Stomach (tissue), 9 donors: Measurements from ENCODE around the gene PLEKHG4B. TPM values are rescaled to one million over a fixed set of nuclear protein-coding genes. Genes with fewer than 3 reads are reported as not detected.
"Not testable (repeated sequence)": the region's sequence is repeated elsewhere in the genome, so short reads cannot be mapped to it uniquely, and the experiment has no call there.

Experiments
- DNase-seq, 2 donors: peaks; one replicate each; pipeline versions ENCODE4 v3.0.0 to v3.0.0-alpha.2; 2013 to 2019
- H3K27ac ChIP-seq, 5 donors: fragments of 200-600 bp in 4 of 5; sonication (generic) in 4 of 5; one replicate each; pipeline ENCODE4 v1.5.1; 2013 to 2019; ENCODE audit warnings: mild to moderate bottlenecking in 1 of 5, moderate library complexity in 1 of 5
- H3K27me3 ChIP-seq, 3 donors: fragments of 200-600 bp; sonication (generic); one replicate each; pipeline ENCODE4 v1.5.1; 2017 to 2019; ENCODE audit warnings: mixed run types in 1 of 3
- H3K36me3 ChIP-seq, 4 donors: fragments of 200-600 bp; sonication (generic); 1 replicate in 3 of 4; 2 replicates in 1 of 4; pipeline ENCODE4 v1.5.1; 2016 to 2019
- H3K4me1 ChIP-seq, 4 donors: fragments of 200-600 bp; sonication (generic); one replicate each; pipeline ENCODE4 v1.5.1; 2016 to 2019
- H3K4me3 ChIP-seq, 4 donors: fragments of 200-600 bp; sonication (generic) in 3 of 4; one replicate each; pipeline ENCODE4 v1.5.1; 2016 to 2019; ENCODE audit warnings: mild to moderate bottlenecking in 1 of 4
- H3K9me3 ChIP-seq, 4 donors: fragments of 200-600 bp; sonication (generic); one replicate each; pipeline ENCODE4 v1.5.1; 2016 to 2019
- EP300 ChIP-seq: sonication (generic); formaldehyde crosslinking; IDR thresholded peaks from one replicate; pipeline ENCODE4 v1.6.1; 2017; ENCODE audit warnings: antibody characterized with exemption
- POLR2A ChIP-seq, 4 donors: fragments of 450-650 bp; IDR thresholded peaks; one replicate each; pipeline ENCODE4 v1.6.1; 2016; ENCODE audit warnings: antibody characterized with exemption in 4 of 4, control low read depth in 2 of 4, mild to moderate bottlenecking in 1 of 4, moderate library complexity in 1 of 4
- POLR2AphosphoS5 ChIP-seq, 3 donors: sonication (generic); formaldehyde crosslinking; IDR thresholded peaks; one replicate each; pipeline ENCODE4 v1.6.1; 2016; ENCODE audit warnings: antibody characterized with exemption in 3 of 3
- WGBS, 5 donors: extraction: QIAGEN DNeasy Blood & Tissue Kit in 3 of 5; methylation state at CpG; one replicate each; pipeline versions ENCODE4 v1.1.5 to v1.1.7; 2013 to 2018; 5-methylcytosine and 5-hydroxymethylcytosine counted together
- intact Hi-C: fragments of 100-400 bp; cut with DNase I; formaldehyde crosslinking; loops from one replicate; pipeline ENCODE4 v1.15.1; 2023; ENCODE audit warnings: low total_unique reads
- polyA plus RNA-seq, 3 donors: library from polyadenylated mRNA; stranded (reverse); fragments of 200-250 nt; gene quantifications; one replicate each; pipeline ENCODE4 v1.2.3, GENCODE V29; 2013
- total RNA-seq, 5 donors: library from RNA; depleted of rRNA; stranded (reverse); fragments of >200 nt; gene quantifications; one replicate each; pipeline versions ENCODE4 v1.1.0 to v1.2.3, GENCODE V29; 2014 to 2016
- TF ChIP-seq, protein P1 (sequence below), 7 experiments: fragments of 450-650 bp in 4 of 7; fragments of 200-600 bp in 3 of 7; sonication (generic) in 3 of 7; IDR thresholded peaks; one replicate each; pipeline ENCODE4 v1.5.1; 2016 to 2019; ENCODE audit warnings: antibody characterized with exemption in 7 of 7, control low read depth in 2 of 7, mild to moderate bottlenecking in 1 of 7
- donor health status: healthy with polysubstance abuse.
- donor health status: Bipolar disorder and iron deficiency.
- donor health status: healthy.

The PLEKHG4B gene
- total and polyA plus RNA-seq, 8 donors = 0.15 to 4.3 (median 1.8) TPM; not detected in 1

DNA sequence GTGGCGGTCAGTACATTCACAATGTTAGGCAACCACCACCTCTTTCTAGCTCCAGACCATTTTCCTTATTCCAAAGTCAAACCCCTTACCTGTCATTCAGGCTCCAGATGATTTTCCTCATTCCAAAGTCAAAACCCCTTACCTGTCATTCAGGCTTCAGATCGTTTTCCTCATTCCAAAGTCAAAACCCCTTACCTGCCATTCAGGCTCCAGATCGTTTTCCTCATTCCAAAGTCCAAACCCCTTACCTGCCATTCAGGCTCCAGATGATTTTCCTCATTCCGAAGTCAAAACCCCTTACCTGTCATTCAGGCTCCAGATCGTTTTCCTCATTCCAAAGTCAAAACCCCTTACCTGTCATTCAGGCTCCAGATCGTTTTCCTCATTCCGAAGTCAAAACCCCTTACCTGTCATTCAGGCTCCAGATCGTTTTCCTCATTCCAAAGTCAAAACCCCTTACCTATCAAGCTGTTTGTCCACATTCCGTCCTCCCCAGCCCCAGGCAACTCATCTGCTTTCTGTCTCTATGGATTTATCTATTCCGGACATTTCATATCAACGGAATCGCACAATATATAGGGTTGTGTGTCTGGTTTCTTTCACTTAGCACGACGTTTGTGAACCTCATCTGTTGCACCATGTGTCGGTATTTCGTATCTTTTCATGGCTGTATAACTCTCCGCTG is 5.2 kb downstream of the PLEKHG4B start:
- Histone ChIP-seq H3K9me3 (no peaks in the 10 kb centered on the region), H3K36me3 (no peaks in the 10 kb centered on the region), H3K27ac (no peak overlapping the region), H3K4me1 (peaks cover 0 to 7% (median 3%) of the 10 kb centered on the region in 4 donors), H3K4me3 (no peak overlapping the region), H3K27me3 (peaks cover 0 to 80% (median 21%) of the 10 kb centered on the region in 3 donors)
- no peak for DNase-seq
- no peak for TF ChIP-seq POLR2AphosphoS5 (IDR thresholded peaks at IDR 0.05)
- TF ChIP-seq, protein P1, sequence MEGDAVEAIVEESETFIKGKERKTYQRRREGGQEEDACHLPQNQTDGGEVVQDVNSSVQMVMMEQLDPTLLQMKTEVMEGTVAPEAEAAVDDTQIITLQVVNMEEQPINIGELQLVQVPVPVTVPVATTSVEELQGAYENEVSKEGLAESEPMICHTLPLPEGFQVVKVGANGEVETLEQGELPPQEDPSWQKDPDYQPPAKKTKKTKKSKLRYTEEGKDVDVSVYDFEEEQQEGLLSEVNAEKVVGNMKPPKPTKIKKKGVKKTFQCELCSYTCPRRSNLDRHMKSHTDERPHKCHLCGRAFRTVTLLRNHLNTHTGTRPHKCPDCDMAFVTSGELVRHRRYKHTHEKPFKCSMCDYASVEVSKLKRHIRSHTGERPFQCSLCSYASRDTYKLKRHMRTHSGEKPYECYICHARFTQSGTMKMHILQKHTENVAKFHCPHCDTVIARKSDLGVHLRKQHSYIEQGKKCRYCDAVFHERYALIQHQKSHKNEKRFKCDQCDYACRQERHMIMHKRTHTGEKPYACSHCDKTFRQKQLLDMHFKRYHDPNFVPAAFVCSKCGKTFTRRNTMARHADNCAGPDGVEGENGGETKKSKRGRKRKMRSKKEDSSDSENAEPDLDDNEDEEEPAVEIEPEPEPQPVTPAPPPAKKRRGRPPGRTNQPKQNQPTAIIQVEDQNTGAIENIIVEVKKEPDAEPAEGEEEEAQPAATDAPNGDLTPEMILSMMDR (IDR thresholded peaks at IDR 0.05) = no peak
- no peak for TF ChIP-seq EP300
- no peak for TF ChIP-seq POLR2A (IDR thresholded peaks at IDR 0.05)
- intact Hi-C loops = no loop called here
- 71 to 84% (median 81%) methylated on average over 17 of the region's 17 CpGs for WGBS, 5 donors

DNA sequence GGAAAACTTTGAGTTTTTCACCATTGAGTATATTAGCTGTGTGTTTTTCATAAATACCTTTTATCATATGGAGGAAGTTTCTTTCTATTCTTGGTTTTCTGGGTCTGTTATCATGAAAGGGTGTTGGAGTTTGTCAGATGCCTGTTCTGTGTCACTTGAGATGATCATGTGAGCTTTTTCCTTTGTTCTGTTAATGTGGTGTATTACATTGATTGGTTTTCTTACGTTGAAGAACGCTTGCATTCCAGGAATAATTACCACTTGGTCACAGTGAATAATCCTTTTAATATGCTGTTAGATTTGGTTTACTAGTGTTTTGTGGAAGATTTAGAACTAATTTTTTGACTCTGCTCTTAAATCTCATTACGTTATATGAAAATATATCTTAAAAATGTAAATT is 7.8 kb downstream of the PLEKHG4B start:
- 82 to 94% (median 86%) methylated on average over 3 of the region's 3 CpGs for WGBS, 5 donors
- no peaks in the 10 kb centered on the region for H3K36me3 ChIP-seq
- no peaks in the 10 kb centered on the region for H3K4me1 ChIP-seq
- H3K27me3 ChIP-seq = peaks cover 0 to 53% (median 0%) of the 10 kb centered on the region in 3 donors
- DNase-seq = no peak
- H3K4me3 ChIP-seq = no peak overlapping the region
- intact Hi-C loops = no loop called here
- H3K27ac ChIP-seq = no peak overlapping the region
- TF ChIP-seq EP300 = no peak
- no peak for TF ChIP-seq POLR2AphosphoS5 (IDR thresholded peaks at IDR 0.05)
- TF ChIP-seq, protein P1 (IDR thresholded peaks at IDR 0.05) = no peak
- TF ChIP-seq POLR2A (IDR thresholded peaks at IDR 0.05) = no peak
- H3K9me3 ChIP-seq = no peaks in the 10 kb centered on the region

DNA sequence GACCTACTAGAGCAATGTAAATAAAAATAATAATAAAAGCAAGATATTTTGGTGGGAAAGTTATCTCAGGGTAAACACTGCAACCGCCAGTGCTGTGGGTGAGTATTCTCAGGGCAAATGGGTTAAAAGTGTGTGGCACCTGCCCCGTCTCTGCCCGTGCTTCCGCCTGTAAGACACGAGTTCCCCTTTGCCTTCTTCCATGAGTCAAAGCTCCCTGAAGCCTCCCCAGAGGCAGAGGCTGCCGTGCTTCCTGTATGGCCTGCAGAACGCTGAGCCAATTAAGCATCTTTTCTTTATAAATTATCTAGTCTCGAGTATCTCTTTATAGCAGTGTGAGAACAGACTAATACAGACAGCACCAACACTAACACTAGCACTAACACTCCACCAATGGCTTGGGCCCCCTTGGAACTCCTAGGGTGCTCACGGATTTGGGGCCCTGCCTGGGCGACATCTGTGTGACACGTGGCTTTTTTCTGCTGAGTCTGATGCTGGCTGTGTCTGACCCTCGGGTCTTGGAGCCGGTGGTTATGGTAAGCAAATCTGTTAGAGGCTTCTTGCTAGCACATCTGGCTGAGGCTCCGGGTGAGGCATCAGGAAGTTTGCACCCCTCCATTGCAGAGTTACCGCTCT is 10.6 kb downstream of the PLEKHG4B start:
- TF ChIP-seq POLR2A (IDR thresholded peaks at IDR 0.05) = no peak
- no peak for TF ChIP-seq POLR2AphosphoS5 (IDR thresholded peaks at IDR 0.05)
- TF ChIP-seq, protein P1 (IDR thresholded peaks at IDR 0.05) = no peak
- no peak for TF ChIP-seq EP300
- H3K27me3 ChIP-seq = peaks cover 0 to 39% (median 0%) of the 10 kb centered on the region in 3 donors
- intact Hi-C loops = no loop called here

DNA sequence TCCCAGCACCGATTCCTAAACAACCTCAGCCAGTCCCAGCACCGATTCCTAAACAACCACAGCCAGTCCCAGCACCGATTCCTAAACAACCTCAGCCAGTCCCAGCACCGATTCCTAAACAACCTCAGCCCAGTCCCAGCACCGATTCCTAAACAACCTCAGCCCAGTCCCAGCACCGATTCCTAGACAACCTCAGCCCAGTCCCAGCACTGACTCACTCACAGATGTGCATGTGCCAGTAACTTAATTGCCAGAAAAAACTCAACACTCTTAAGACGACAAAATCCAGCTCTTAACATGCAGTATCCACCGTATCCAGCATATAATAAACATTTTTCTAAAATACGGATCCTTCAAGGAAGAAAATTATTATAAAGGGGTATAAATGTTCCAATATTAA is 12.1 kb downstream of the PLEKHG4B start:
- DNase-seq, intact Hi-C loops: not testable (repeated sequence)

More for the DNA sequence above, 10.6 kb downstream of the PLEKHG4B start:
- Histone ChIP-seq H3K9me3 (no peaks in the 10 kb centered on the region), H3K4me3 (no peak overlapping the region), H3K27ac (no peak overlapping the region), H3K36me3 (no peaks in the 10 kb centered on the region), H3K4me1 (no peaks in the 10 kb centered on the region)
- no peak for DNase-seq
- WGBS, 5 donors = 49 to 62% (median 52%) methylated on average over 14 to 15 of the region's 15 CpGs

More for the DNA sequence above, 12.1 kb downstream of the PLEKHG4B start:
- not testable (repeated sequence) for H3K4me3 ChIP-seq, H3K27ac ChIP-seq, H3K9me3 ChIP-seq, H3K36me3 ChIP-seq, H3K4me1 ChIP-seq
- 66 to 84% (median 80%) methylated on average over 8 to 9 of the region's 9 CpGs for WGBS, 5 donors
- H3K27me3 ChIP-seq = peaks cover 0 to 28% (median 0%) of the 10 kb centered on the region in 3 donors
